GM10266 (cell line): Measurements from ENCODE around the gene GLDC.

ENCODE experiments used
- DNase-seq: peaks from one replicate; pipeline ENCODE4 v3.0.0; 2012; ENCODE audit errors: extremely low spot score
- CTCF ChIP-seq: IDR thresholded peaks from 2 replicates; pipeline ENCODE4 v1.5.1; 2012; ENCODE audit warnings: mild to moderate bottlenecking, low read depth; ENCODE audit not compliant: control insufficient read depth, insufficient read depth; ENCODE audit errors: missing control alignments

GLDC gene

GRCh38 chr9:6660512-6660911 is 15.0 kb upstream of the GLDC start:
- DNase-seq: no peak
- no peak for TF ChIP-seq CTCF

DNA sequence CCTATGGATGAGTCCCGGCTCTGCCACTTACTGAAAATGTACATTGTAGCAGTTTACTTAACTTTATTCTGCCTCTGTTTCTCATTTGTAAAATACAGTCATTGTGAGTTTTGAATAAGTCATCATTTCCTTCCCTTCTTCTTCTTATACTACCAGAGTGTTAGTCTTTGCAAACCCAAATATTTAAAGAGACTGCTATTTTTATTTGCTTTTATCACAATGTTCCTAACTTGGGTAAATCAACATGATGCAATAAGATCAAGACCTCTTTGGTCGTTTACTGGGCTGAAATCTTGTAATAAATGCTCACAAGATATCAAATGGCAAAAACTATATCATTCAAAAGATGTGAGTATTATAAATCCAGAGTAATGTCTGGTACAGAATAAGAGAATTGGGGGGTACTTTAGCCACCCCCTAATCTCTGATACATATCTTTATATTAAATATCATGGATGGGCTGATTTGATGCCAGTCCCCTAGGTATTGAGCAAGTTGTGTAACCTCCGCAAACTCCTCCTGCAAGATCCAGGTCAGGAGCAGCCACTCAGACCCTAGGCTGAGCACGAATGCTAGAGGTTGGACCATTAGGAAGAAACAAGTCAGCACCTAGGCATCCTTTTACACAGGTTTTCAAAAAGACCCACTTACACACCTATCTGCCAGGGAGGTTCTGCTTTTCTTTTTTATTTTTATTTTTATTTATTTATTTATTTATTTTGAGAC is 13.3 kb upstream of the GLDC start:
- DNase-seq: no peak
- no peak for TF ChIP-seq CTCF

GRCh38 chr9:6656614-6657300 is 11.2 kb upstream of the GLDC start:
- no peak for TF ChIP-seq CTCF
- no peak for DNase-seq

DNA sequence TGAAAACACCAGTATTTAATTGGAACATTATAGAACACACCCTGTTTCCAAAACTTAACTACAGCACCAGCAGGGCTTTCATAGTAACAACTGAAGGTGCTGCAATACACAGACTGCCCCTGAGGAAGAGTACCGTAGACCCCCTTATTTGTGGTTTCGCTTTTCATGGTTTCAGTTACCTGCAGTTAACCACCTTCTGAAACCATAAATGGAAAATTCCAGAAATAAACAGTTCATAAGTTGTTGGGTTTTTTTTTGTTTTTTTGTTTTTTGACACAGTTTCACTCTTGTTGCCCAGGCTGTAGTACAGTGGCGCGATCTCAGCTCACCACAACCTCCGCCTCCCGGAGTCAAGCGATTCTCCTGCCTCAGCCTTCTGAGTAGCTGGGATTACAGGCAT is 9.5 kb upstream of the GLDC start:
- no peak for TF ChIP-seq CTCF
- DNase-seq: peak; percentile 20

DNA sequence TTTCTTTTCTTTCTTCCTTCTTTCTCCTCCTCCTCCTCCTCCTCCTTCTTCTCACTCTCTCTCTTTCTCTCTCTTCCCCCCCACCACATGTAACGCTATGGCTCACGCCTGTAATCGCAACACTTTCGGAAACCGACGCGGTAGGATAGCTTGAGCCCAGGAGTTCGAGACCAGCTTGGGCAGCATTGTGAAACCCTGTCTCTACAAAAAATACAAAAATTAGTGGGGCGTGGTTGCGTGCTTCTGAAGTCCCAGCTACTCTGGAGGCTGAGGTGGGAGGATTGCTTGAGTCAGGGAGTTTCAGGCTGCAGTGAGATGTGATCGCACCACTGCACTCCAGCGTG is 736 bp upstream of the GLDC start:
- DNase-seq: no peak
- no peak for TF ChIP-seq CTCF

GRCh38 chr9:6645105-6645354 is 499 bp downstream of the GLDC start:
- DNase-seq: peak; percentile 44

GRCh38 chr9:6644346-6645104 is 1.0 kb downstream of the GLDC start:
- DNase-seq: no peak
- no peak for TF ChIP-seq CTCF
